ENCODE results near the gene CDC42. TPM values are rescaled to one million over a fixed set of nuclear protein-coding genes. Genes with fewer than 3 reads are reported as not detected.

CDC42 gene
- total RNA-seq, 1 donor, result 598 TPM

DNA sequence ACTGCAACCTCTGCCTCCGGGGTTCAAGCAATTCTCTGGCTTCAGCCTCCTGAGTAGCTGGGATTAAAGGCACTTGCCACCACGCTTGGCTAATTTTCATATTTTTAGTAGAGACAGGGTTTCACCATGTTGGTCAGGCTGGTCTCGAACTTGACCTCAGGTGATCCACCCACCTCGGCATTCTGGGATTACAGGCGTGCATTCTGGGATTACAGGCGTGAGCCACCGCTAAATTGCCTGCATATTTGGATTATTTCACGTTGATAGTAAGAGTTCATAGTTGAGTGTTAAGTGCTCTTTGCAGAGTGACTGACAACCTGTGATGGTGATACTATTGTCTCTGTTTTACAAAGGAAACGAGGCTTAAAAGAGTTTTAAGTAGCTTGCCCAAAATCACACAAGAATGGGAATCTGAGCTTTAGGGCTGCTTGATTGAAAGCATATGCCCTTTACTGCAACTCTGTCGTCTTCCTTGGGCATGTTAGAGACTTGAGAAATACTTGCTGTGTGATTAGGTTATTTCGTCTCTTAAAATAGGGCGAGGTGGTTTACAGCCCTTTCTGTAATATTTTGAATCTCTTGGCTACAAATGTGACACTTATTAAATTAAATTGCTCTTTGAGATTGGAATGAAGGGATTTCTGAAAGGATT is 12.4 kb downstream of the CDC42 start:
- DNase-seq (ENCODE audit: low read depth), result no peak
- TF ChIP-seq CTCF (IDR thresholded peaks at IDR 0.05; ENCODE audit: insufficient read depth, low read depth, low read length), result no peak
- no peak overlapping the region for H3K4me3 ChIP-seq (ENCODE audit: low read depth, low read length)

DNA sequence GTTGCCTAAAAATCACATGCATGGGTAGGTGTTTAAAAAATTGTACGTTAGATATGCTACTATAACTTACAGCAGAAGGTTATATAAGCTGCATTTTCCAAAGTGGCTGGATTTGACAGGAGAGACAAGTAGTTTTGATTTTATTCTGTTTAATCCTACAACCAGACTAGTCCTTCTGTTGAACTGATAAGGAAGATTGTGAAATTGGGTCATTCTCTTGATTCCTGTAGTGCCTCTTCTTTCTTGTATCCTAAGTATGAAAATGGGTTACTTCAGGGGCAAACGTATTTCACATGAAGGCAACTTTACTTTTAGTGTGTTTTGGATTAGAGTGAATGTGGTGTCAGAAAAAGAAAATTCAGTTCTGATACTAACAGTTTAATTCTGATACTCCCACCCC is 19.0 kb downstream of the CDC42 start:
- peak; percentile 33 for DNase-seq (ENCODE audit: low read depth)
- TF ChIP-seq CTCF (IDR thresholded peaks at IDR 0.05; ENCODE audit: insufficient read depth, low read depth, low read length), result no peak
- no peak overlapping the region for H3K4me3 ChIP-seq (ENCODE audit: low read depth, low read length)

DNA sequence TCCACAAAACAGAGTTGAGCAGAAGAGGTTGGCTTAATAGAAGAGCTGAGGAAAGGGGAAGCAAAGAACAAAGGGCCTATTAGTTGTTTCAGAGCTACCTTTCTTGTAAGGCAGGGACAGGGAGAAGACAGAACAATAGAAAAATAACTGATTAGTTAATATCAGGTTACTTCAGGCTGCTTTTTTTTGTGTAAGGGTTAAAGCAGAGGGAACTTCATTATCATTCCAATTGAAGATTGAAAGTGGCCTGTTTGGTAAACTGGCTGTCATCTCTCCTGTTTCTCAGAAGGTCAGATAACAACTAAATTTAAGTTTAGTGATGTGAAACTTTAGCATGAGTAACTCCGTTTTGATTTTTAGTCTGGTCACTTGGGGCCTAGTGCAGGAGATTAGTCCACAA is 22.3 kb downstream of the CDC42 start:
- no peak for TF ChIP-seq CTCF (IDR thresholded peaks at IDR 0.05; ENCODE audit: insufficient read depth, low read depth, low read length)
- no peak overlapping the region for H3K4me3 ChIP-seq (ENCODE audit: low read depth, low read length)
- DNase-seq (ENCODE audit: low read depth), result no peak

DNA sequence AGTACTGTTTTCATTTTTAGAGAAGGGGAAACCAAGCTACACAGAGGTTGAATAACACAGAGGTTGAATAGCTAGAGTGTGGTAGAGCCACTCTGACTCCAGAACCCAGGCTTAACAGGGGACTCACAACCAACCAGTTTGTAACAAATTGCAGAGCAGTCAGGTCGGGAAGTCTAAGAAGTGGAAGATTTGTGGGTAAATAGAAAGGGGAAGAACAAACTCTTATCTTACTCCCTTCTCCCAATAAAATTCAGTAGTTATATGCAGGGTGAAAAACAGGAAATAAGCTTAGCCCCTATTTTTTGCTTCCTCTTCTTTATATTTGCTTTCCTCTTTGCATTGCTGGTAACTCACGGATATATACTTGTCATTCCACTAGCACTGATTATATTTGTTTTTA is 23.2 kb downstream of the CDC42 start:
- no peak for DNase-seq (ENCODE audit: low read depth)
- TF ChIP-seq CTCF (IDR thresholded peaks at IDR 0.05; ENCODE audit: insufficient read depth, low read depth, low read length), result no peak
- no peak overlapping the region for H3K4me3 ChIP-seq (ENCODE audit: low read depth, low read length)

DNA sequence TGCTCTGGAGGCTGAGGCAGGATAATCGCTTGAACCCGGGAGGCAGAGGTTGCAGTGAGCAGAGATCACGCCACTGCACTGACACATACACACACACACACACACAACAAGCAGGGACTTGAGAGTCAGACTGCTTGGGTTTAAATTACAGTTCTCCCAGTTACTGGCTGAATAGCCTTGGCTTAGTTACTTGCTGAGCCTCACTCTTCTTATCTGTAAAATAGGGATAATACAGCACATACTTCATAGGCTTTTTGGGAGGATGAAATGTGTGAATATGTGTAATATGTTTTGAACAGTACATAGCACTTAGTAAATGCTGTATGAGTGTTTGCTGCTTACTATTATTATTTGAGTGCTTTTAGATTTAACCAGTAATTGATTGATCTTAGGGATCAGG is 23.8 kb downstream of the CDC42 start:
- DNase-seq (ENCODE audit: low read depth), result no peak
- TF ChIP-seq CTCF (IDR thresholded peaks at IDR 0.05; ENCODE audit: insufficient read depth, low read depth, low read length), result no peak
- no peak overlapping the region for H3K4me3 ChIP-seq (ENCODE audit: low read depth, low read length)

- DNase-seq (ENCODE audit: low read depth), result no peak
- H3K4me3 ChIP-seq (ENCODE audit: low read depth, low read length), result no peak overlapping the region
- TF ChIP-seq CTCF (IDR thresholded peaks at IDR 0.05; ENCODE audit: insufficient read depth, low read depth, low read length), result no peak
These were observed 25.2 kb downstream of the CDC42 start for GRCh38 chr1:22077728-22078127.

- no peak for DNase-seq (ENCODE audit: low read depth)
- no peak overlapping the region for H3K4me3 ChIP-seq (ENCODE audit: low read depth, low read length)
- TF ChIP-seq CTCF (IDR thresholded peaks at IDR 0.05; ENCODE audit: insufficient read depth, low read depth, low read length), result no peak
These were observed 25.6 kb downstream of the CDC42 start for GRCh38 chr1:22078133-22078532.

Data from fibroblast of villous mesenchyme (primary cell).